Choroid plexus epithelial cell (primary cell): ENCODE results near the gene DNLZ.
"Not testable (repeated sequence)": the region's sequence is repeated elsewhere in the genome, so short reads cannot be mapped to it uniquely, and the experiment has no call there.

Source experiments
- DNase-seq: peaks from one replicate; pipeline ENCODE4 v3.0.0-alpha.2; 2010; ENCODE audit warnings: low read depth
- H3K4me3 ChIP-seq: 2 replicates; pipeline ENCODE4 v1.5.1; 2011; ENCODE audit warnings: low read depth, mild to moderate bottlenecking, control low read depth, low read length, moderate library complexity
- TF ChIP-seq, protein P1 (sequence below): conservative IDR thresholded peaks from 2 replicates; pipeline ENCODE4 v1.5.1; 2011; ENCODE audit warnings: low read depth, mild to moderate bottlenecking, control low read depth, inconsistent platforms, low read length, moderate library complexity

The DNLZ gene

DNA sequence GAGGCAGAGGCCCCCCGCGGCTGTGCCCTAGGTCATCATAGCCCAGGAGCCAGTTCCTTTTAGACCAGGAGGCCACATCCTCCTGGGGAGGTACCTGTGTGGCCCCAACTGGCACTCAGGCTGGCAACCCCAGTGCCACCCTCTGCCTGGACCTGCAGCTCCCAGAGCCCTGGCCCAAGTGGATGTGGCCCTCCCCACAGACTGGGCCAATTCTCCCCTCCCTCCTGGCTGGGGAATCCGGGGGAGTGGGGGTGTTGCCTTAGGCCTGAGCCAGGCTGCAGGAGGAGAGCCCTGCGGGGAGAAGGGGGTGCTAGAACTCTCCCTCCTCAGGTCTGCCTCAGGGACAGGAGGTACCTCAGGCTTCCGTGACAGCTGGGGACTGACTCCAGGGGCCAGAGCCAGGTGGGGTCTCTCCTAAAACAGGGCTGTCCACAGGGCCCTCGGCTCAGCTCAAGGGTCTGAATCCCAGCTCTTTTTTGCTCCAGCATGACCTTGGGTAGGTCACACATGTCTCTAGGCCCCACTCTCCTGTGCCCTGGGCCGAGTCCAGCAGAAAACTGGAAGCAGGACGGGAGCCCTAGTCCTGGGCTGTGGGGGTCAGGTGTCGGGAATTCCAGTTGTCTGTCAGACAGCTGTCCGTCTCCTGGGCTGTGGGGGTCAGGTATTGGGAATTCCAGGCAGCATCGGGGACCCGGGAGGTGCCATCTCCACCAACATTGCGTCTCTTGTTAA lies 9.6 kb downstream of the DNLZ start:
- TF ChIP-seq, protein P1, sequence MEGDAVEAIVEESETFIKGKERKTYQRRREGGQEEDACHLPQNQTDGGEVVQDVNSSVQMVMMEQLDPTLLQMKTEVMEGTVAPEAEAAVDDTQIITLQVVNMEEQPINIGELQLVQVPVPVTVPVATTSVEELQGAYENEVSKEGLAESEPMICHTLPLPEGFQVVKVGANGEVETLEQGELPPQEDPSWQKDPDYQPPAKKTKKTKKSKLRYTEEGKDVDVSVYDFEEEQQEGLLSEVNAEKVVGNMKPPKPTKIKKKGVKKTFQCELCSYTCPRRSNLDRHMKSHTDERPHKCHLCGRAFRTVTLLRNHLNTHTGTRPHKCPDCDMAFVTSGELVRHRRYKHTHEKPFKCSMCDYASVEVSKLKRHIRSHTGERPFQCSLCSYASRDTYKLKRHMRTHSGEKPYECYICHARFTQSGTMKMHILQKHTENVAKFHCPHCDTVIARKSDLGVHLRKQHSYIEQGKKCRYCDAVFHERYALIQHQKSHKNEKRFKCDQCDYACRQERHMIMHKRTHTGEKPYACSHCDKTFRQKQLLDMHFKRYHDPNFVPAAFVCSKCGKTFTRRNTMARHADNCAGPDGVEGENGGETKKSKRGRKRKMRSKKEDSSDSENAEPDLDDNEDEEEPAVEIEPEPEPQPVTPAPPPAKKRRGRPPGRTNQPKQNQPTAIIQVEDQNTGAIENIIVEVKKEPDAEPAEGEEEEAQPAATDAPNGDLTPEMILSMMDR = no peak
- no peak for DNase-seq
- no peak overlapping the region for H3K4me3 ChIP-seq

DNA sequence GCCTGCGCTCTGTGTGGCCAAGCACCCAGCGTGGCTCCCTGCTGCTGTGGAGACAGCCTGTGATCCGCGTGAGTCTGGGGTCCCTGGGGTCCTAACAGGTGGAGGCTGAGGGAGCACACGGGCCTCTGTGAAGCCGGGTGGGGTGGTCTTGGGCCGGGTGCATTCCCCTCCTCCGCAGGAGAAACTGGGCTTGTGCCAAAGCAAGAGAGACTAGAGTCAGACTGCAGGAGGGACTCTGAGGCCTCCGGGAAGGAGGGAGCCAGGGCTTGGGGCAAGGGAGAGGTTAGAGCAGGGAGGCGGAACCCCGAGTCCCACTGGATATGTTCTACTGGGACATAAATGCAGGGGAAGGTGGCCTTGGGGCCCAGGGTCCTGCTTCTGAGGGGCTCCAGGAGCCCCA lies 10.5 kb downstream of the DNLZ start:
- no peak overlapping the region for H3K4me3 ChIP-seq
- TF ChIP-seq, protein P1 = no peak
- no peak for DNase-seq

- H3K4me3 ChIP-seq = no peak overlapping the region
- DNase-seq = no peak
- TF ChIP-seq, protein P1 = no peak
These were observed 10.9 kb downstream of the DNLZ start for GRCh38 chr9:136352682-136353081.

DNA sequence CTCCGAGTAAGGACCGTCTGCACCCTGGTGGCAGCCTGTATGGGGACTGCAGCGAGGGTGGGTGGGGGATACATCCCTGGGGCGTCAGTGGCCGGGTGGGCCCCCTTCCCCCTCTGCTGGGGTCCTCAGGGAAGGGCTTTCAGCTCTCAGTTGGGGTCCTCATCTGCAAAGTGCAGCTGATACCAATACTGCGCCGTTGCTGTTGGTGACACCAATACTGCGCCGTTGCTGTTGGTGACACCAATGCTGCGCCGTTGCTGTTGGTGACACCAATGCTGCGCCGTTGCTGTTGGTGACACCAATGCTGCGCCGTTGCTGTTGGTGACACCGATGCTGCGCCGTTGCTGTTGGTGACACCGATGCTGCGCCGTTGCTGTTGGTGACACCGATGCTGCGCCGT lies 11.7 kb downstream of the DNLZ start:
- H3K4me3 ChIP-seq, DNase-seq: not testable (repeated sequence)

DNA sequence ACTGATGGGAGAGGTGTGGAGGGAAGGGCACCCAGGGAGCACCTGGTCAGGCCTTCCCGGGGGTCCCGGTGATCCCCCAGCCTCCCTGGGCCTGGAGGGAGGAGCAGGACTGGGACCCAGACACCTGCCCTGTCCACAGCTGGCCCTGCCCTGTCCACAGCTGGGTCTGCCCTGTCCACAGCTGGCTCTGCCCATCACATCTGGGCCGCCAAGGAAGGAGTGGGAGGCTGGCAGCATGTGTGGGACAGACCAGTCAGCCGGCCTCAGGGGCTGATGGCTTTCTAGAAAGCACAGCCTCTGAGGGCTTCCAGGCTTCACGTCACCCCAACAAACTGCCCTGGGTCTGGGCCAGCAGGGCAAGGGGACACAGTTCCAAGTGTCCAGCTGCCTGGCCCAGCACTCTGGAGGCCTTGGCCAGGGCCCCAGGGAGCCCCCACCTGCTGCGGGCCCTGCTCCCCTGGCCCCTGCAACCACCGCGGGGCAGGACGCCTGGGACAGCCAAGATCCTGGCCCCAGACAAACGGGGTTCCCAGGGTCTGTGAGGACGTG lies 12.2 kb downstream of the DNLZ start:
- H3K4me3 ChIP-seq = no peak overlapping the region
- TF ChIP-seq, protein P1 = no peak
- DNase-seq = no peak

DNA sequence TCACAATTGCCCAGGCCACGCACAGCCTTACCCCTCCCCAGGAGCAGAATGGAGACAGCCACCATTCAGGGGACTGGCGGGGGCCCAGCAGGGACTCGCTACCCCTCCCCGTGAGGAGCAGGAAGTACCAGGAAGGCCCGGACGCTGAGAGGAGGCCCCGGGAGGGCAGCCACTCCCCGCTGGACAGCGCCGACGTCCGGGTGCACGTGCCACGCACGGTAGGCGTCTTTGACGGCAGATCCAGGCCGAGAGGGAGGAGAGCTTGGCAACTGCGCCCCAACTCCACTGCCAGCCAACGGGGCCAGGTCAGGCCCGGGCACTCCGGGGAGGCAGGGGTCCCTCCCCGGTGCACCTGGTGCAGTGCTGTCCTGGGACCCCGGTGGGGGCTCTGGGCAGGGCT lies 14.0 kb downstream of the DNLZ start:
- TF ChIP-seq, protein P1 = no peak
- H3K4me3 ChIP-seq = no peak overlapping the region
- no peak for DNase-seq

DNA sequence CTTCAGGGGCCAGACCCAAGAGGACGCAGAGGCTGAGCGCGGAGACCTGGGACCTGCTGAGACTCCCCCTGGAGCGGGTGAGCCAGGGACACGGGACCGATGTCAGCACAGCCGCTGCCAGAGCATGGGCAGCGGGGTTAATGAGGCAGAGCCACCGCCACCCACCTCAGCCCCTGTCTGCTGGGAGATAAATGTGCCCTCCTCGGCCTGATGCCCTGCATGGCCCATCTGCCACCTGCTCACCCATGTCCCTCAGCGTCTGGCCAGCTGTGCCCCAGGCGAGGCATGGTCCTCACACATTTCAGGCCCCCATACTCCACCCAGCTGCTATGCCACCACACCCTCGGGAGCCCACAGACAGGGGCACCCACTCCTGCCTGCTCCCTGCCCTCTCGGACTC lies 14.9 kb downstream of the DNLZ start:
- H3K4me3 ChIP-seq = no peak overlapping the region
- TF ChIP-seq, protein P1 = no peak
- DNase-seq = no peak
